A549 (cell line): ENCODE measurements around the gene GALNT15.
A peak's percentile ranks its signal among the peaks of the same experiment; 100 is the strongest.

Source experiments
- BHLHE40 ChIP-seq: IDR thresholded peaks from 2 replicates; pipeline ENCODE4 v1.6.1; 2012; ENCODE audit warnings: low read depth, low read length, inconsistent platforms
- CTCF ChIP-seq: fragments of >200 bp; sonication (Bioruptor Twin); formaldehyde crosslinking; IDR thresholded peaks from 3 replicates; pipeline ENCODE4 v1.5.1; 2016
- EP300 ChIP-seq, 2 experiments: fragments of >200 bp; sonication (Bioruptor Twin); formaldehyde crosslinking; IDR thresholded peaks; 2 replicates in 1 of 2; 3 replicates in 1 of 2; pipeline ENCODE4 v1.6.1; 2016 to 2017
- POLR2A ChIP-seq: IDR thresholded peaks from 2 replicates; pipeline ENCODE4 v1.6.1; 2012; ENCODE audit warnings: mild to moderate bottlenecking, low read length
- SMC3 ChIP-seq: fragments of >200 bp; sonication (Bioruptor Twin); formaldehyde crosslinking; IDR thresholded peaks from 3 replicates; pipeline ENCODE4 v1.6.1; 2018; ENCODE audit warnings: inconsistent platforms
- TF ChIP-seq, protein P1 (sequence below): IDR thresholded peaks from 2 replicates; pipeline ENCODE4 v1.6.1; 2012

GRCh38 chr3:16247282-16248061, 73.0 kb downstream of the GALNT15 start:
- TF ChIP-seq EP300 (IDR thresholded peaks at IDR 0.05): no peak
- TF ChIP-seq CTCF: peak; percentile 93
- peak; percentile 95 for TF ChIP-seq SMC3
- no peak for TF ChIP-seq POLR2A
- TF ChIP-seq, protein P1, sequence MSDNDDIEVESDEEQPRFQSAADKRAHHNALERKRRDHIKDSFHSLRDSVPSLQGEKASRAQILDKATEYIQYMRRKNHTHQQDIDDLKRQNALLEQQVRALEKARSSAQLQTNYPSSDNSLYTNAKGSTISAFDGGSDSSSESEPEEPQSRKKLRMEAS: no peak
- TF ChIP-seq BHLHE40: no peak
